Endothelial cell (in vitro differentiated cells): ENCODE measurements around the gene TMEM163. TPM values are rescaled to one million over a fixed set of nuclear protein-coding genes. Genes with fewer than 3 reads are reported as not detected.

ENCODE experiments used
- DNase-seq: peaks from one replicate; pipeline ENCODE4 v3.0.0; 2021; ENCODE audit warnings: low spot score
- H3K27ac Mint-ChIP-seq: one replicate; pipeline ENCODE4 v1.8.0; 2021; ENCODE audit warnings: mixed read lengths, inconsistent platforms; ENCODE audit not compliant: unreplicated experiment
- H3K27me3 Mint-ChIP-seq: one replicate; pipeline ENCODE4 v1.8.0; 2021; ENCODE audit warnings: mild to moderate bottlenecking, moderate library complexity, mixed read lengths, inconsistent platforms; ENCODE audit not compliant: unreplicated experiment
- H3K36me3 Mint-ChIP-seq: one replicate; pipeline ENCODE4 v1.8.0; 2021; ENCODE audit warnings: mild to moderate bottlenecking, low read depth, mixed read lengths, inconsistent platforms; ENCODE audit not compliant: unreplicated experiment
- H3K4me1 Mint-ChIP-seq: one replicate; pipeline ENCODE4 v1.8.0; 2021; ENCODE audit warnings: mild to moderate bottlenecking, mixed read lengths, inconsistent platforms; ENCODE audit not compliant: unreplicated experiment
- H3K4me3 Mint-ChIP-seq: one replicate; pipeline ENCODE4 v1.8.0; 2021; ENCODE audit warnings: mild to moderate bottlenecking, mixed read lengths, inconsistent platforms; ENCODE audit not compliant: unreplicated experiment
- H3K9me3 Mint-ChIP-seq: one replicate; pipeline ENCODE4 v1.8.0; 2021; ENCODE audit warnings: mixed read lengths, inconsistent platforms; ENCODE audit not compliant: unreplicated experiment
- CTCF ChIP-seq: fragments of 200-600 bp; sonication (generic); IDR thresholded peaks from one replicate; pipeline ENCODE4 v1.5.0; 2021; ENCODE audit warnings: antibody characterized with exemption; ENCODE audit not compliant: unreplicated experiment
- total RNA-seq: library from RNA; stranded (reverse); fragmentation: NEBNext Ultra II Directional; extraction: Animal tissue kit (Norgen Biotek cat#: 25700); gene quantifications from one replicate; pipeline ENCODE4 v1.2.1, GENCODE V29; 2021; ENCODE audit not compliant: unreplicated experiment

Gene TMEM163
- total RNA-seq, 1 donor from 2014 or later: 150 TPM

- H3K9me3 Mint-ChIP-seq: no peaks in the 10 kb centered on the region
- H3K4me3 Mint-ChIP-seq: no peak overlapping the region
- no peaks in the 10 kb centered on the region for H3K4me1 Mint-ChIP-seq
- no peaks in the 10 kb centered on the region for H3K36me3 Mint-ChIP-seq
- peaks cover 2% of the 10 kb centered on the region for H3K27me3 Mint-ChIP-seq
- DNase-seq: no peak
- no peak overlapping the region for H3K27ac Mint-ChIP-seq
- no peak for TF ChIP-seq CTCF
Observed at GRCh38 chr2:134745546-134745945, 26.7 kb upstream of the TMEM163 start.

GRCh38 chr2:134745023-134745422 is 26.2 kb upstream of the TMEM163 start:
- Mint-ChIP-seq H3K27ac (no peak overlapping the region), H3K27me3 (peaks cover 2% of the 10 kb centered on the region), H3K36me3 (no peaks in the 10 kb centered on the region), H3K4me3 (no peak overlapping the region), H3K9me3 (no peaks in the 10 kb centered on the region), H3K4me1 (no peaks in the 10 kb centered on the region)
- no peak for DNase-seq
- no peak for TF ChIP-seq CTCF

- Mint-ChIP-seq H3K36me3 (no peaks in the 10 kb centered on the region), H3K27me3 (peaks cover 2% of the 10 kb centered on the region), H3K27ac (no peak overlapping the region), H3K4me3 (no peak overlapping the region), H3K4me1 (peaks cover 3% of the 10 kb centered on the region), H3K9me3 (no peaks in the 10 kb centered on the region)
- TF ChIP-seq CTCF: no peak
- DNase-seq: no peak
Observed at GRCh38 chr2:134739879-134740301, 21.1 kb upstream of the TMEM163 start.

GRCh38 chr2:134739236-134739878 is 20.6 kb upstream of the TMEM163 start:
- peaks cover 3% of the 10 kb centered on the region for H3K27me3 Mint-ChIP-seq
- DNase-seq: no peak
- no peaks in the 10 kb centered on the region for H3K36me3 Mint-ChIP-seq
- no peaks in the 10 kb centered on the region for H3K9me3 Mint-ChIP-seq
- peaks cover 3% of the 10 kb centered on the region for H3K4me1 Mint-ChIP-seq
- no peak overlapping the region for H3K27ac Mint-ChIP-seq
- H3K4me3 Mint-ChIP-seq: no peak overlapping the region
- no peak for TF ChIP-seq CTCF

- no peak for DNase-seq
- Mint-ChIP-seq H3K9me3 (no peaks in the 10 kb centered on the region), H3K27ac (no peak overlapping the region), H3K4me1 (peaks cover 3% of the 10 kb centered on the region), H3K36me3 (no peaks in the 10 kb centered on the region), H3K27me3 (peaks cover 3% of the 10 kb centered on the region), H3K4me3 (no peak overlapping the region)
- no peak for TF ChIP-seq CTCF
Observed at GRCh38 chr2:134738141-134738870, 19.5 kb upstream of the TMEM163 start.
